C4-2B (cell line): ENCODE measurements around the gene ARMC9.

Source experiments
- CTCF ChIP-seq: fragments of 450-650 bp; conservative IDR thresholded peaks from 2 replicates; pipeline ENCODE4 v1.5.1; 2017; ENCODE audit warnings: mild to moderate bottlenecking
- ZFX ChIP-seq: fragments of 450-650 bp; IDR thresholded peaks from 2 replicates; pipeline ENCODE4 v1.6.1; 2017

- no peak for TF ChIP-seq CTCF
- TF ChIP-seq ZFX: no peak
Measured at GRCh38 chr2:231399853-231400680, 201.6 kb downstream of the ARMC9 start.
